ENCODE measurements around the gene MYO18A.
A peak's percentile ranks its signal among the peaks of the same experiment; 100 is the strongest.

MYO18A gene

GRCh38 chr17:29194669-29195068, 14.5 kb upstream of the MYO18A start:
- H3K4me3 ChIP-seq (ENCODE audit: low read depth, low read length) = no peak overlapping the region
- DNase-seq (ENCODE audit: low read depth) = no peak
- no peak for TF ChIP-seq CTCF (IDR thresholded peaks at IDR 0.05; ENCODE audit: control insufficient read depth, extremely low read depth, insufficient read depth)

- no peak for TF ChIP-seq CTCF (IDR thresholded peaks at IDR 0.05; ENCODE audit: control insufficient read depth, extremely low read depth, insufficient read depth)
- DNase-seq (ENCODE audit: low read depth) = no peak
- no peak overlapping the region for H3K4me3 ChIP-seq (ENCODE audit: low read depth, low read length)
Measured at GRCh38 chr17:29193146-29193545, 12.9 kb upstream of the MYO18A start.

- no peak for DNase-seq (ENCODE audit: low read depth)
- TF ChIP-seq CTCF (IDR thresholded peaks at IDR 0.05; ENCODE audit: control insufficient read depth, extremely low read depth, insufficient read depth) = no peak
- H3K4me3 ChIP-seq (ENCODE audit: low read depth, low read length) = no peak overlapping the region
Measured at GRCh38 chr17:29190592-29191207, 10.5 kb upstream of the MYO18A start.

- DNase-seq (ENCODE audit: low read depth) = no peak
- H3K4me3 ChIP-seq (ENCODE audit: low read depth, low read length) = no peak overlapping the region
- TF ChIP-seq CTCF (IDR thresholded peaks at IDR 0.05; ENCODE audit: control insufficient read depth, extremely low read depth, insufficient read depth) = no peak
Measured at GRCh38 chr17:29190039-29190438, 9.8 kb upstream of the MYO18A start.

GRCh38 chr17:29189355-29189754, 9.2 kb upstream of the MYO18A start:
- TF ChIP-seq CTCF (IDR thresholded peaks at IDR 0.05; ENCODE audit: control insufficient read depth, extremely low read depth, insufficient read depth) = no peak
- no peak for DNase-seq (ENCODE audit: low read depth)
- H3K4me3 ChIP-seq (ENCODE audit: low read depth, low read length) = no peak overlapping the region

- no peak for DNase-seq (ENCODE audit: low read depth)
- H3K4me3 ChIP-seq (ENCODE audit: low read depth, low read length) = no peak overlapping the region
- no peak for TF ChIP-seq CTCF (IDR thresholded peaks at IDR 0.05; ENCODE audit: control insufficient read depth, extremely low read depth, insufficient read depth)
Measured at GRCh38 chr17:29181226-29181625, 1.0 kb upstream of the MYO18A start.

GRCh38 chr17:29180788-29181160, 576 bp upstream of the MYO18A start:
- peak overlapping the region; percentile 61 for H3K4me3 ChIP-seq (ENCODE audit: low read depth, low read length)
- no peak for DNase-seq (ENCODE audit: low read depth)
- TF ChIP-seq CTCF (IDR thresholded peaks at IDR 0.05; ENCODE audit: control insufficient read depth, extremely low read depth, insufficient read depth) = no peak

Data from LNCaP clone FGC (cell line).